AG10803 (cell line): ENCODE measurements around the gene SNAP47.

Experiments used
- DNase-seq: peaks from one replicate; pipeline ENCODE4 v3.0.0; 2010; ENCODE audit warnings: low read depth
- H3K4me3 ChIP-seq: 2 replicates; pipeline ENCODE4 v1.5.1; 2011; ENCODE audit warnings: mild to moderate bottlenecking, low read length, control low read depth
- TF ChIP-seq, protein P1 (sequence below): conservative IDR thresholded peaks from 2 replicates; pipeline ENCODE4 v1.5.1; 2011; ENCODE audit warnings: mild to moderate bottlenecking, low read length, control low read depth, inconsistent platforms

SNAP47 gene

DNA sequence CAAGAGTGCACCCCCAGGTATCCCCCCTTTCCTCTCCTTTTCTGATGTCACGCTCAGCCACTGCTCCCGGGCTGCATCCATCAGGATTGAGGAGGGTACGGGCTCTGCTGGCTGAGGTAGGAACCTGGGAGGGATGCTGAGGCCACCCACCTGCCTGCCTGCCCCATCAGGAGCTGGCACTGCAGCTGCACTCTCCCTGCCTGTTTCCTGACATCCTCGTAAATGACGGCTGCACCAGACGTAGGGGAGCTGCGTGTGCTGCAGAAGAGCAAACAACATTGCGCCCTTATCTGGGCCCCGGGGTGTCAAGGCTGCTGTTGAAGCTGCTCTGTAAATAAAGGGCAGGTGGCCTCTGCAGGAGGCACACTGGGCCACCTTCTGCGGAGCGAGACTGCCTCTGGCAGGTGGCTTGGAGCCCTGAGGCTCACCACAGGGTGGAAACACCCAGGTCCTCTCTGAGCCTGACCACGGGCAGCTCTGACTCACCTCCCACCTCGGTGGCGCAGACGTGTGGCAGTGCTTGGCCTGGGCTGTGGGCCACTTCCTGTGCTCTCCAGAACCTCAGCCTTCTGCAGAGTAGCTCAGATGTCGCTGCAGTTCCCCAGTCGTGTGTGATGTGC is 30.9 kb downstream of the SNAP47 start:
- no peak overlapping the region for H3K4me3 ChIP-seq
- TF ChIP-seq, protein P1, sequence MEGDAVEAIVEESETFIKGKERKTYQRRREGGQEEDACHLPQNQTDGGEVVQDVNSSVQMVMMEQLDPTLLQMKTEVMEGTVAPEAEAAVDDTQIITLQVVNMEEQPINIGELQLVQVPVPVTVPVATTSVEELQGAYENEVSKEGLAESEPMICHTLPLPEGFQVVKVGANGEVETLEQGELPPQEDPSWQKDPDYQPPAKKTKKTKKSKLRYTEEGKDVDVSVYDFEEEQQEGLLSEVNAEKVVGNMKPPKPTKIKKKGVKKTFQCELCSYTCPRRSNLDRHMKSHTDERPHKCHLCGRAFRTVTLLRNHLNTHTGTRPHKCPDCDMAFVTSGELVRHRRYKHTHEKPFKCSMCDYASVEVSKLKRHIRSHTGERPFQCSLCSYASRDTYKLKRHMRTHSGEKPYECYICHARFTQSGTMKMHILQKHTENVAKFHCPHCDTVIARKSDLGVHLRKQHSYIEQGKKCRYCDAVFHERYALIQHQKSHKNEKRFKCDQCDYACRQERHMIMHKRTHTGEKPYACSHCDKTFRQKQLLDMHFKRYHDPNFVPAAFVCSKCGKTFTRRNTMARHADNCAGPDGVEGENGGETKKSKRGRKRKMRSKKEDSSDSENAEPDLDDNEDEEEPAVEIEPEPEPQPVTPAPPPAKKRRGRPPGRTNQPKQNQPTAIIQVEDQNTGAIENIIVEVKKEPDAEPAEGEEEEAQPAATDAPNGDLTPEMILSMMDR: no peak
- no peak for DNase-seq

DNA sequence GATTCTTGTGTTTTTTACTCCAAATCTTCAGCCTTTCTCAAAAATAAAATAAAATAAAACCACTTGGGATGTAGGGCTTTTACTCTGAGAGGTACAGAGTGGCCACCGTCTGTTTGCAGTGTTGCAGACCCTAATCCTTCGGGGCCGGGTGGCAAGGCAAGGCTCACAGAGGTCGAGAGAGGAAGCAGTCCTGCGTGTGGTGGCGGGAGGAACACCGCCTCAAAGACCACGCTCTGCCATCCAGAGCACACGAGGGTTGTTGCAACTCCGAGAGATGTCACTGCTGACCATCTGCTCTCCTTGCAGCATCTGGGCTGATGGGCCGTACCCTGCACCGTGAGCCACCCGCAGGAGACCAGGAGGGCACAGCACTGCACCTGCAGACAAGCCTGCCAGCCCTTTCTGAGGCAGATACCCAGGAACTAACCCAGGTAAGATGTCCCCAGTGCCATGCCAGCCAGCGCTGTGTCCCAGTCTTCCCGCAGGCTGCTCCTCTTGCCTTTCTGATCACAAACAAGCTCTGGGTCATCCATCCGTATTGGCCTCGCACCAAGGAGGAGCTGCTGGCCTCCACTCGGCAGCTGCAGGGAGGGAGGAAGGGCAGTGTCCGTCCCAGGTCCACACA is 31.5 kb downstream of the SNAP47 start:
- TF ChIP-seq, protein P1: no peak
- DNase-seq: no peak

DNA sequence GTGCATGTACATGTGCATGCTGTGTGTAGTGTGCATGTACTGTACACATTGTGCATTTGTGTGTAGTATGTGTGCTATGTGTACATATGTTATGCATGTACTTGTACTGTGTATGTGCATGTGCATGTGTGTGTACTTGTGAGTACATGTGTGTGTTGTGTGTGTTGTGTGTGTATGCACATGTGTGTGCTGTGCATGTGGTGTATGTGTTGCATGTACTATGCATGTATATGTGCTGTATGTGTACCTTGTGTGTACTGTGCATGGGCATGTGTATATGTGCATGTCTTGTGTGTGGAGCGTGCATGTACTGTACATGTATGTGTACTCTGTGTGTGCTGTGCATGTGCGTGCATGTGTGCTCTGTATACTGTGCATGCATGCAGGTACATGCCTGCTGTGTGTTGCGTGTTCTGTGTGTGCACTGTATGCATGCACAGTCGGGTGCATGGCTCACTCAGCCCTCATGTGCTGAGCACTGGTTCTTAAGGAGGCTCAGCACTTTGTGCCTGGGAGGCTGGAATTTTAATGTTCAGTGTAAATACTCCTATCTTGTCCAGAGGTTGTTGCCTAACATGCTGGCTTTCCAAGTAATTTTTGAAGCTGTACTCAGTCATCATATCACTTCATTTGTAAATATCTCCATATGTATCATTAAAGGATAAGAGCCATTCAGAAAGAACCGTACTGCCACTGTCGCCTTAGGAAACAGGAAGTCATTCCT is 32.3 kb downstream of the SNAP47 start:
- no peak overlapping the region for H3K4me3 ChIP-seq
- no peak for DNase-seq
- TF ChIP-seq, protein P1: no peak

More for the DNA sequence above, 31.5 kb downstream of the SNAP47 start:
- H3K4me3 ChIP-seq: no peak overlapping the region

DNA sequence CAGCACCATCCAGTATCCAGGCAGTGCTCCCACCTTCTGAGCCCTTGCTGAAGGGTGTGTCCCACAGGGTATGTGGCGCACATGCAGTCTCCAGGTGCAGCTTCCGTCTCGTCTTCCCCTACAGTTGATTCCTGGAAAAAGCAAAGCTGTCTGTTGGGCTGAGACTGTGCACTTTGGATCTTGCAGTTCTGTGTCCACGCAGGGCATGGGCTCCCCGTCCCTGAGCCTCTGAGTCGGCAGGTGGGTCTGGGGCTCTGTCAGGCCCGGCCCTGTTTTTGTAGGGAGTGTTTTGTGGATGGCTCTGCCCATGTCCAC is 32.8 kb downstream of the SNAP47 start:
- H3K4me3 ChIP-seq: no peak overlapping the region
- TF ChIP-seq, protein P1: no peak
- DNase-seq: no peak

DNA sequence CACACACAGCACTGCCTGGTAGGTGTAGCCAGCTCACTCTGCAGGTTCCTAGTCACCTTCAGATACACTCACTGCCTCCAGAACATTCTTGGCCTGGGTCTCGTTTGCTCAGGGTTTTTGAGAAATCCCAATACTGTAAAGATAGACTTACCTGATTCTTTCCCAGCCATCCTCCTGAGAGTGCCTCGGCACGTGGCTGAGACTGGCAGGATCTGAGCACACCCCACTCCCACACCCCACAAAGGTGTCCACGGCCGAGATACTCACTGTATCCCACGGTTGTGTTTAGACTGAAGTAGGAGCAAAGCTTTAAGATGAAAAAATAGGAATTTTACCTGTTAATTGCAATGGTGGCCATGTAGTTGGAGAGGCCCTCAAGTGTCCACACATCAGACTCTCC is 33.4 kb downstream of the SNAP47 start:
- TF ChIP-seq, protein P1: no peak
- no peak overlapping the region for H3K4me3 ChIP-seq
- no peak for DNase-seq

DNA sequence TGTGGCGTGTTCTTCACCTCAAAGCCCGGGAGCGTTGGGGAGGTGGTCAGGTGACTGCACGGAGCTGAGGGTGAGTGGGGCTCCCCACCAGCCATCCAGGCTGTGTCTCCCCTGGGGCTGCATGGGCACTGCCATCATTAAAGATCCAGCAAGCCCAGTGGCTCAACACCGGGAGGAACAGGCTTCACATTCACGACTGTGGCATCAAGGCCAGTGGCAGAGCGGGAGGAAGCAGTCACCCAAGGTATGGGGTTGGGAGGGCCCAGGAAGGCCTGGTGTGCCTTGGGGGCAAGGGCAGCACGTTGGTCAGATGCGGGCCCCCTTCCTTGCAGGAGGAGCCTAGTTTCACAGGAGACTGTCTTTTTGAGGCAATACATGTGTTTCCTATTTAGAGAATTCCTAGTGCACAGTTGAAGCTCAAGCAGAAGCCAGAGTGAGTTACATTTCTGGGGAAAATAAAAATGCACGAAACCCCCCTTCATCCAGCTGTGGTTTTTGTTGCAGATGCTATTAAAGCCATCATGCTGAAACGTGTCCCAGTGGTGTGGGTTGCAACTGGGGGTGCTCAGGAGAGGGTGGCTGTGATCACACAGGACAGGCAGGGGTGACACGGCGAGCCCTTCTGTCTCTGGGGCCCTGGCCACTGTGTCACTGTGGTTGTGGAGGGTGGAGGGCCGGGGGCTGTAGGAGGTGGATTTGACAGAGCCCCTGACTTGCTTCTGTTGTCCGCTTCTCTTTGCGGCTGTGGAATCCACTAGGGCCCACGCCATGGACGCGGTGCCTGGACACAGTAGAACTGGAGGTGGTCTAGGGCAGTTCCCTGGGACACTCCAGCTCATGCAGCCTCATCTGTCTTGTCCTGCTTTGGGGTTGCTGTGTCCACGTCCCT is 34.1 kb downstream of the SNAP47 start:
- H3K4me3 ChIP-seq: no peak overlapping the region
- TF ChIP-seq, protein P1: no peak
- no peak for DNase-seq
